Body of pancreas (tissue), 4 donors: ENCODE results near the gene BCL2L15. TPM values are rescaled to one million over a fixed set of nuclear protein-coding genes. Genes with fewer than 3 reads are reported as not detected.

ENCODE experiments used
- ATAC-seq: fragments of 150-250 bp; one replicate; pipeline ENCODE4 v1.9.1; 2016
- DNase-seq, 4 donors: peaks; one replicate each; pipeline ENCODE4 v3.0.0-alpha.2; 2019
- H3K27ac ChIP-seq, 4 donors: fragments of 200-600 bp; sonication (generic); 1 replicate in 3 of 4; 2 replicates in 1 of 4; pipeline versions ENCODE4 v1.5.1 to v1.6.1; 2016 to 2019; ENCODE audit warnings: mild to moderate bottlenecking in 1 of 4, mixed read lengths in 1 of 4, moderate library complexity in 1 of 4
- H3K27me3 ChIP-seq, 2 donors: fragments of 200-600 bp; sonication (generic); one replicate each; pipeline ENCODE4 v1.6.0; 2016; ENCODE audit warnings: mild to moderate bottlenecking in 1 of 2
- H3K36me3 ChIP-seq, 2 donors: fragments of 200-600 bp; sonication (generic); replicated peaks in 1 of 2; 2 replicates each; pipeline ENCODE4 v1.5.1; 2016; ENCODE audit warnings: low read depth in 2 of 2; ENCODE audit not compliant: insufficient read depth in 1 of 2
- H3K4me1 ChIP-seq: fragments of 200-600 bp; sonication (generic); one replicate; pipeline ENCODE4 v1.6.0; 2016
- H3K4me3 ChIP-seq, 2 donors: fragments of 200-600 bp; sonication (generic); 1 replicate in 1 of 2; 2 replicates in 1 of 2; pipeline ENCODE4 v1.5.1; 2016 to 2019
- H3K9me3 ChIP-seq, 3 donors: fragments of 200-600 bp; sonication (generic); 1 replicate in 2 of 3; 2 replicates in 1 of 3; pipeline ENCODE4 v1.5.1; 2016
- POLR2A ChIP-seq, 3 donors: fragments of 450-650 bp; IDR thresholded peaks; one replicate each; pipeline ENCODE4 v1.6.1; 2016; ENCODE audit warnings: antibody characterized with exemption in 3 of 3, mild to moderate bottlenecking in 2 of 3
- WGBS, 2 donors: methylation state at CpG; one replicate each; pipeline ENCODE4 v1.1.5; 2017; 5-methylcytosine and 5-hydroxymethylcytosine counted together
- intact Hi-C: fragments of 100-400 bp; cut with DNase I; formaldehyde crosslinking; loops from one replicate; pipeline ENCODE4 v1.15.1; 2023
- total RNA-seq, 2 donors: library from RNA; depleted of rRNA; stranded (reverse); fragments of >200 nt; gene quantifications; one replicate each; pipeline ENCODE4 v1.1.0, GENCODE V29; 2016
- TF ChIP-seq, protein P1 (sequence below), 7 experiments: fragments of 450-650 bp in 4 of 7; fragments of 200-600 bp in 3 of 7; sonication (generic) in 3 of 7; IDR thresholded peaks; one replicate each; pipeline ENCODE4 v1.5.1; 2016 to 2019; ENCODE audit warnings: antibody characterized with exemption in 7 of 7

BCL2L15 gene
- total RNA-seq, 2 donors from 2014 or later: 13.5 to 28.0 TPM

DNA sequence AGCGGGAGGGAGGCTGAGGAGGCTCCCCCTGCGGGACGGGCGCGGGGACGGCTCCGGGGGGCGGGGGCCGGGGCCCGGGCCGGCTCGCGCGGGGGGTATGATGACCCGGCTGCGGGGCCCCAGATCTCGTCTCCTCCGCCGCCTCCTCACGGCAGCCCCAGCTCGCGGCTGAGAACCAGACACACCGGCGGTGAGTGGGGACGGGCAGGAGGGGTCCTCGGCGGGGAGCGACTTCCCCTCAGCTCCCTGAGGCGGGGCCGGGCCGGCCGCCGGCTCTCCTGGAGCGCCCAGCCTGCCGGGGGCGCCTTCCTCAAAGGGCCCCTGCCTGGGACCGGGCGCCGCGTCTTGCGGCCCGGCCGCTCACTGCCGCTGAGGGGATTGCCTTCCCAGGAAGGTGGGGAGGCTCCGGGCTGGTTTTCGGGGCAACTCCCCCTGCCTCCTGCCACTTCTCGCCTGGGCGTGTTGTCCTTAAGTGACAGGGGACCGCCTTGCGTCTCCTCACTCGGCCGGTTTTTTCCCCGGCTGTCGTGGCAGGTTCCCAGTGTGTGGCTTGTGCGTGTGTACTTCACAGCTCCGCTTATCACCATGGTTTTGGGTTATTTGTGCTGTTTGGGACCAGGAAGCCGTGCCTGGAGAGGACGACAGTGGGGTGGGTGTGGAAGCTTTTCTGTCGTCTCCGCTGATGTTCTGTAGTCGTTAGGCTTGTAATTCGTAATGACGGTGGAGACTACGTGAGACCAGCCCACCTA lies 42.5 kb upstream of the BCL2L15 start:
- Histone ChIP-seq H3K27me3 (no peaks in the 10 kb centered on the region), H3K36me3 (no peaks in the 10 kb centered on the region), H3K9me3 (no peaks in the 10 kb centered on the region), H3K27ac (peak overlapping the region; percentile 81 to 98 (median 95)), H3K4me1 (peaks cover 48% of the 10 kb centered on the region), H3K4me3 (peak overlapping the region; percentile 72 to 99)
- TF ChIP-seq, protein P1, sequence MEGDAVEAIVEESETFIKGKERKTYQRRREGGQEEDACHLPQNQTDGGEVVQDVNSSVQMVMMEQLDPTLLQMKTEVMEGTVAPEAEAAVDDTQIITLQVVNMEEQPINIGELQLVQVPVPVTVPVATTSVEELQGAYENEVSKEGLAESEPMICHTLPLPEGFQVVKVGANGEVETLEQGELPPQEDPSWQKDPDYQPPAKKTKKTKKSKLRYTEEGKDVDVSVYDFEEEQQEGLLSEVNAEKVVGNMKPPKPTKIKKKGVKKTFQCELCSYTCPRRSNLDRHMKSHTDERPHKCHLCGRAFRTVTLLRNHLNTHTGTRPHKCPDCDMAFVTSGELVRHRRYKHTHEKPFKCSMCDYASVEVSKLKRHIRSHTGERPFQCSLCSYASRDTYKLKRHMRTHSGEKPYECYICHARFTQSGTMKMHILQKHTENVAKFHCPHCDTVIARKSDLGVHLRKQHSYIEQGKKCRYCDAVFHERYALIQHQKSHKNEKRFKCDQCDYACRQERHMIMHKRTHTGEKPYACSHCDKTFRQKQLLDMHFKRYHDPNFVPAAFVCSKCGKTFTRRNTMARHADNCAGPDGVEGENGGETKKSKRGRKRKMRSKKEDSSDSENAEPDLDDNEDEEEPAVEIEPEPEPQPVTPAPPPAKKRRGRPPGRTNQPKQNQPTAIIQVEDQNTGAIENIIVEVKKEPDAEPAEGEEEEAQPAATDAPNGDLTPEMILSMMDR (IDR thresholded peaks at IDR 0.05): peak in 3 of 7 experiments; percentile 5 to 10 (median 8)
- peak; percentile 15 to 67 (median 24) for TF ChIP-seq POLR2A (IDR thresholded peaks at IDR 0.05)
- 0 to 1% methylated on average over 13 to 44 of the region's 64 CpGs for WGBS, 2 donors
- intact Hi-C loops: no loop called here
- DNase-seq (peak; percentile 61 to 72 (median 67)), ATAC-seq (peak; percentile 47)

DNA sequence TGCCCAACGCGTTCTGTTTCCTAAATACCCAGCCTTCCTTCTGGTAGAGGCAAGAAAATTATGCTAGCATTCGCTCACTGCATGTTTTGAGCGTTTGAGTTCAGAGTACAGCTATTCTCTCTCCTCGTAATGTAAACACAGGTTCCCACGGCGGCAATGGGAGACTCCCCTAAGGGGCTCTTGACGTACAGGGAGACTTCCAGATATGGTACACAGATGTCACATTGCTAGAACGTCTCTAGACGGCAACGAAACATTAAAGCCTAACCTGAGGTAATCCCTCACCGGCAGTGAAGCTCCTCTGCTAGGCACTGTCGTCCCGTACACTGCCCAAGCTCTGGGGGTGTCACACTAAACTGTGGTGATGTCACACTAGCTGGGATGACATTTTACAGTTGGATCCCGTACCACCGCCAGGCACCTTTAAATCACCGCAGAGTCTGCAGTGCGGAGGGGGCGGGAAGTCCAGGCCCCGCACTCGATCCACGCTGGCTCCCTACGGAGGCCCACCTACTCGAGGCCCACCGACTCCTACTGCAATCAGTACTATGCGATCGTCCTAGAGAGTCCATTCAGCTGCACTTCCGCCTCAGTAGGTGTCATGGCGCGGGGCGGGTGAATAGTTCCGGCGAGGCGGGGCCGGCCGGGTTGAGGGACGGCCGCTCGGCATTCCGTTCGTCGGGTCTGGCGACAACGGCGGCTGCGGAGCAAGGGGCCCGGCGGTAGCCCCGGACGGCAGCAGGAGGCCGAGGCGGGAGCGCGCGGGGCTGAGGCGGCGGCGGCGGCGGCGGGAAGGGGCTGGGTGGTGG lies 41.8 kb upstream of the BCL2L15 start, which contains the start of gene HIPK1:
Gene HIPK1, plus strand, starts transcription at position 384 of the 809 bp plus-strand sequence.
- no peaks in the 10 kb centered on the region for H3K27me3 ChIP-seq
- DNase-seq (peak; percentile 91 to 94 (median 94)), ATAC-seq (peak; percentile 93)
- no peaks in the 10 kb centered on the region for H3K9me3 ChIP-seq
- TF ChIP-seq POLR2A (IDR thresholded peaks at IDR 0.05): peak; percentile 41 to 76 (median 74)
- TF ChIP-seq, protein P1 (IDR thresholded peaks at IDR 0.05): peak in 4 of 7 experiments; percentile 26 to 51 (median 42)
- intact Hi-C loops: no loop called here
- peak within 1 kb of the TSS; percentile 81 to 98 (median 95) for H3K27ac ChIP-seq
- no peaks in the 10 kb centered on the region for H3K36me3 ChIP-seq
- H3K4me3 ChIP-seq: peak within 1 kb of the TSS; percentile 72 to 99
- peaks cover 42% of the 10 kb centered on the region for H3K4me1 ChIP-seq
- WGBS, 2 donors: 0 to 1% methylated on average over 25 to 52 of the region's 61 CpGs

DNA sequence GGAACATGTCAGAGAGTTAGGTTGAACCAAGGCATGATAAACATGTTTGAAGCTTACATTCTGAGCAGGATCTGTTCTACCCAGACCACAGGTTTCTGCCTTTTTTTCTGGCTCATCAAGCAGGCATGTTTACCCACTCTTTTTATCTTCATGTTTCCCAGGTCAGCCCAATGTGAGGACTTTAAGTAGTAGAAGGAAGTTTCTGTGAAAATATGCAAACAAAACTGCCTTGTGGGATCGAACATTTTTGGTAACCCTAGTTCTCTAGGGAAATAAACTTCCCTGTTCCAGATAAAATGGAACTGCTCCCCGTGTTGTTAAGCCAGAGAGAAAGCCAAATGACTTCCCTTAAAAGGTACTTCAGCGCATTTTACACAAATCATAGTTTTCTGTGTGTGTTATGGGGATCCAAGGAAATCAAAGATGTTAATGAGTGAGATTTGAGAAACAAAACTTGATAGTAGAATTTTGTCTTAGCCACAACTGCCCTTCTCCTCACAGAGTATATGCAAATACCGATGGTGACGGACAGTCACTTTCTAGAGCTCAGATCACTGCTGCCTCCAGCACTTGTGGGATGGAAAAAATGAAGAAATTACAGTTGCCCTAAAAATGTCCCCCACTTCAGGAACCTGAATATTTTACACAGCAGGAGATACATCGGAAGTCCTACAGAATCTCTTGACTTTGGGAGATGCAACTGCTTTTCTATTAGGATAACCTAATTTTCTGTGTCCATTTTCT lies 41.0 kb upstream of the BCL2L15 start:
- no peak for TF ChIP-seq POLR2A (IDR thresholded peaks at IDR 0.05)
- TF ChIP-seq, protein P1 (IDR thresholded peaks at IDR 0.05): no peak
- Histone ChIP-seq H3K27ac (peak overlapping the region; percentile 81 to 98 (median 95)), H3K27me3 (no peaks in the 10 kb centered on the region), H3K4me1 (peaks cover 34% of the 10 kb centered on the region), H3K36me3 (no peaks in the 10 kb centered on the region), H3K4me3 (peak overlapping the region in 1 of 2 donors; percentile 72), H3K9me3 (no peaks in the 10 kb centered on the region)
- 3 to 5% methylated on average over 6 of the region's 6 CpGs for WGBS, 2 donors
- ATAC-seq: no peak
- no peak for DNase-seq
- intact Hi-C loops: no loop called here

DNA sequence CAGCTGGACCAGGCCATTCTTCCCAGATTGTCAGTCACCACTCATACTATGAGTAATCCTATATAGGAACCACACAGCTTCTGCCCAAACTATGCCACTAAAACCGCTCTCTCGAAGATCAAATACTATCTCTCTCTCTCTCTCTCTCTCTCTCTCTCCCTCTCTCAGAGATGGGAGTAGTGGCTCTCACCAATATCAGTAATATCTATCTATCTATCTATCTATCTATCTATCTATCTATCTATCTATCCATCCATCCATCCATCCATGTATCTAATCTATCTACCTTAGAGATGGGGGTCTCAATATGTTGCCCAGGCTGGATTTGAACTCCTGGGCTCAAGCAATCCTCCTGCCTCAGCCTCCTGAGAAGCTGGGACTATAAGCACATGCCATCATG lies 37.1 kb upstream of the BCL2L15 start:
- TF ChIP-seq, protein P1 (IDR thresholded peaks at IDR 0.05): no peak
- no peak for TF ChIP-seq POLR2A (IDR thresholded peaks at IDR 0.05)
- H3K36me3 ChIP-seq: no peaks in the 10 kb centered on the region
- peaks cover 6% of the 10 kb centered on the region for H3K4me1 ChIP-seq
- H3K4me3 ChIP-seq: no peak overlapping the region
- DNase-seq: no peak
- WGBS, 2 donors: 94 to 95% methylated on average over 2 of the region's 2 CpGs
- no peak for ATAC-seq
- no peaks in the 10 kb centered on the region for H3K27me3 ChIP-seq
- no peaks in the 10 kb centered on the region for H3K9me3 ChIP-seq
- no peak overlapping the region for H3K27ac ChIP-seq
- intact Hi-C loops: no loop called here
